Gastroesophageal sphincter (tissue), 3 donors: ENCODE measurements around the gene NECTIN1.

Source experiments
- EP300 ChIP-seq: sonication (generic); formaldehyde crosslinking; IDR thresholded peaks from one replicate; pipeline ENCODE4 v1.6.1; 2017; ENCODE audit warnings: antibody characterized with exemption, mild to moderate bottlenecking
- POLR2A ChIP-seq, 2 donors: fragments of 450-650 bp; IDR thresholded peaks; one replicate each; pipeline ENCODE4 v1.6.1; 2017; ENCODE audit warnings: antibody characterized with exemption in 2 of 2, mild to moderate bottlenecking in 2 of 2, moderate library complexity in 1 of 2
- POLR2AphosphoS5 ChIP-seq: sonication (generic); formaldehyde crosslinking; IDR thresholded peaks from one replicate; pipeline ENCODE4 v1.6.1; 2017; ENCODE audit warnings: antibody characterized with exemption
- TF ChIP-seq, protein P1 (sequence below), 4 experiments: fragments of 200-600 bp in 2 of 4; fragments of 450-650 bp in 2 of 4; sonication (generic) in 1 of 4; IDR thresholded peaks; one replicate each; pipeline ENCODE4 v1.5.1; 2017 to 2019; ENCODE audit warnings: antibody characterized with exemption in 4 of 4, mild to moderate bottlenecking in 2 of 4, moderate library complexity in 2 of 4

GRCh38 chr11:119717839-119718534 lies 11.0 kb downstream of the NECTIN1 start:
- TF ChIP-seq POLR2AphosphoS5 (no peak), EP300 (no peak), POLR2A (IDR thresholded peaks at IDR 0.05) (no peak)
- TF ChIP-seq, protein P1, sequence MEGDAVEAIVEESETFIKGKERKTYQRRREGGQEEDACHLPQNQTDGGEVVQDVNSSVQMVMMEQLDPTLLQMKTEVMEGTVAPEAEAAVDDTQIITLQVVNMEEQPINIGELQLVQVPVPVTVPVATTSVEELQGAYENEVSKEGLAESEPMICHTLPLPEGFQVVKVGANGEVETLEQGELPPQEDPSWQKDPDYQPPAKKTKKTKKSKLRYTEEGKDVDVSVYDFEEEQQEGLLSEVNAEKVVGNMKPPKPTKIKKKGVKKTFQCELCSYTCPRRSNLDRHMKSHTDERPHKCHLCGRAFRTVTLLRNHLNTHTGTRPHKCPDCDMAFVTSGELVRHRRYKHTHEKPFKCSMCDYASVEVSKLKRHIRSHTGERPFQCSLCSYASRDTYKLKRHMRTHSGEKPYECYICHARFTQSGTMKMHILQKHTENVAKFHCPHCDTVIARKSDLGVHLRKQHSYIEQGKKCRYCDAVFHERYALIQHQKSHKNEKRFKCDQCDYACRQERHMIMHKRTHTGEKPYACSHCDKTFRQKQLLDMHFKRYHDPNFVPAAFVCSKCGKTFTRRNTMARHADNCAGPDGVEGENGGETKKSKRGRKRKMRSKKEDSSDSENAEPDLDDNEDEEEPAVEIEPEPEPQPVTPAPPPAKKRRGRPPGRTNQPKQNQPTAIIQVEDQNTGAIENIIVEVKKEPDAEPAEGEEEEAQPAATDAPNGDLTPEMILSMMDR (IDR thresholded peaks at IDR 0.05) = no peak
